Measurements from ENCODE around the gene HOXB7.

GRCh38 chr17:48577330-48577945 is 33.4 kb downstream of the HOXB7 start:
- TF ChIP-seq CTCF (IDR thresholded peaks at IDR 0.05) (no peak), POLR2A (IDR thresholded peaks at IDR 0.05) (no peak)
